GM12878 (cell line): Measurements from ENCODE around the gene SIM2. TPM values are rescaled to one million over a fixed set of nuclear protein-coding genes. Genes with fewer than 3 reads are reported as not detected.

ENCODE experiments used
- ATAC-seq: fragments of 200-7000 bp; cut with Tn5 transposase; 3 replicates; pipeline ENCODE4 v1.9.1; 2020; ENCODE audit warnings: mild to moderate bottlenecking, moderate library complexity
- BruUV-seq: library from RNA; stranded (reverse); fragments of 400-500 nt; replicated peaks from 2 replicates; lab custom pipeline; 2021; lab: Mats Ljungman, UMichigan
- CTCF ChIA-PET: fragments of 300-600 bp; sonication (Branson Sonifier 250); formaldehyde crosslinking; extraction: SDS; loops from one replicate; lab custom pipeline; 2021; ENCODE audit warnings: inconsistent platforms; lab: Yijun Ruan, JAX
- POLR2A ChIA-PET: fragments of 350-600 bp; formaldehyde crosslinking; extraction: SDS; loops from one replicate; lab custom pipeline; 2021; ENCODE audit warnings: inconsistent platforms; lab: Charles Lee
- RAD21 ChIA-PET: fragments of 300-600 bp; sonication (Branson Sonifier 250); formaldehyde crosslinking; loops from one replicate; lab custom pipeline; 2023; ENCODE audit warnings: antibody characterized with exemption; ENCODE audit not compliant: unreplicated experiment; lab: Charles Lee
- SMC1A ChIA-PET: fragments of 300-600 bp; sonication (Branson Sonifier 250); formaldehyde crosslinking; loops from one replicate; lab custom pipeline; 2023; ENCODE audit not compliant: unreplicated experiment, uncharacterized antibody; lab: Charles Lee
- DNase-seq: peaks from one replicate; pipeline ENCODE4 v3.0.0-alpha.2; 2011; ENCODE audit warnings: low read depth, low spot score
- FAIRE-seq: peaks from 3 replicates; lab custom pipeline; 2011; peaks lifted over from hg19 to GRCh38; lab: Jason Lieb, UNC
- H2AFZ ChIP-seq: 2 replicates; pipeline ENCODE4 v1.6.0; 2011; ENCODE audit warnings: low read depth, low read length, control low read depth; ENCODE audit not compliant: control insufficient read depth
- H3K27ac ChIP-seq: 2 replicates; pipeline ENCODE4 v1.5.1; 2011; ENCODE audit warnings: control low read depth; ENCODE audit not compliant: control insufficient read depth, insufficient read depth
- H3K27me3 ChIP-seq, 2 experiments: replicated peaks in 1 of 2; 2 replicates each; pipeline versions ENCODE4 v1.6.0 to v1.6.1; 2011; ENCODE audit warnings: low read length in 1 of 2; ENCODE audit not compliant: control insufficient read depth in 2 of 2, insufficient read depth in 2 of 2
- H3K36me3 ChIP-seq, 2 experiments: 2 replicates each; pipeline ENCODE4 v1.5.1; 2011; ENCODE audit warnings: low read length in 1 of 2; ENCODE audit not compliant: control insufficient read depth in 2 of 2, insufficient read depth in 2 of 2
- H3K4me1 ChIP-seq: 2 replicates; pipeline ENCODE4 v1.6.1; 2011; ENCODE audit warnings: mild to moderate bottlenecking, low read length, moderate library complexity, mixed read lengths; ENCODE audit not compliant: control insufficient read depth, insufficient read depth
- H3K4me2 ChIP-seq: 2 replicates; pipeline ENCODE4 v1.6.0; 2011; ENCODE audit warnings: control low read depth; ENCODE audit not compliant: control insufficient read depth, insufficient read depth
- H3K4me3 ChIP-seq: fragments of 200-600 bp; sonication (generic); 2 replicates; pipeline ENCODE4 v1.5.1; 2016
- H3K79me2 ChIP-seq: 2 replicates; pipeline ENCODE4 v1.6.0; 2011; ENCODE audit warnings: low read length; ENCODE audit not compliant: control insufficient read depth, insufficient read depth
- H3K9ac ChIP-seq: 2 replicates; pipeline ENCODE4 v1.8.0; 2011; ENCODE audit warnings: low read length, control low read depth, mixed read lengths; ENCODE audit not compliant: control insufficient read depth, insufficient read depth
- H3K9me3 ChIP-seq: replicated peaks from 3 replicates; pipeline ENCODE4 v1.5.1; 2011; ENCODE audit warnings: mild to moderate bottlenecking, low read length; ENCODE audit not compliant: control insufficient read depth, insufficient read depth
- H4K20me1 ChIP-seq: 2 replicates; pipeline ENCODE4 v1.6.0; 2011; ENCODE audit not compliant: control insufficient read depth, insufficient read depth
- BCL11A ChIP-seq: IDR thresholded peaks from 2 replicates; pipeline ENCODE4 v1.6.1; 2011; ENCODE audit warnings: low read depth, low read length
- CHD2 ChIP-seq: IDR thresholded peaks from 2 replicates; pipeline ENCODE4 v1.6.1; 2011; ENCODE audit warnings: low read depth, low read length, improper control_type of control experiment, borderline replicate concordance
- CREB1 ChIP-seq: IDR thresholded peaks from 2 replicates; pipeline ENCODE4 v1.6.1; 2012; ENCODE audit warnings: low read depth, mild to moderate bottlenecking, inconsistent platforms
- EP300 ChIP-seq, 2 experiments: fragments of 150-350 bp in 1 of 2; IDR thresholded peaks; 2 replicates each; pipeline ENCODE4 v1.6.1; 2011 to 2012; ENCODE audit warnings: low read depth in 2 of 2, low read length in 2 of 2, borderline replicate concordance in 1 of 2, improper control_type of control experiment in 1 of 2, inconsistent platforms in 1 of 2; ENCODE audit not compliant: control insufficient read depth in 1 of 2
- JUND ChIP-seq: IDR thresholded peaks from 2 replicates; pipeline ENCODE4 v1.6.1; 2012; ENCODE audit warnings: low read depth, mild to moderate bottlenecking, low read length, improper control_type of control experiment, moderate library complexity
- LARP7 ChIP-seq: fragments of 450-650 bp; IDR thresholded peaks from 2 replicates; pipeline ENCODE4 v1.6.1; 2017; ENCODE audit warnings: mild to moderate bottlenecking
- MTA3 ChIP-seq: IDR thresholded peaks from 2 replicates; pipeline ENCODE4 v1.6.1; 2012; ENCODE audit warnings: low read length, inconsistent platforms, borderline replicate concordance
- POLR2A ChIP-seq: IDR thresholded peaks from 2 replicates; pipeline ENCODE4 v1.6.1; 2011; ENCODE audit warnings: low read depth, mild to moderate bottlenecking, low read length
- SMAD5 ChIP-seq: IDR thresholded peaks from 2 replicates; pipeline ENCODE4 v1.6.1; 2016; ENCODE audit warnings: antibody characterized with exemption, low read depth
- SP1 ChIP-seq: IDR thresholded peaks from one replicate; pipeline ENCODE4 v1.6.1; 2011; ENCODE audit warnings: low read depth, low read length
- WGBS: methylation state at CpG from one replicate; pipeline ENCODE4 v1.1.6; 2016; ENCODE audit warnings: low lambda C conversion rate; ENCODE audit not compliant: insufficient replicate concordance, insufficient coverage; ENCODE audit errors: missing lambda C conversion rate; 5-methylcytosine and 5-hydroxymethylcytosine counted together
- in situ Hi-C: fragments of 300-500 bp; cut with MboI; formaldehyde crosslinking; loops from 9 replicates; pipeline ENCODE4 v1.14.3; 2018; ENCODE audit warnings: mixed read lengths
- intact Hi-C: fragments of 100-400 bp; cut with micrococcal nuclease; formaldehyde crosslinking; loops from one replicate; pipeline ENCODE4 v1.14.2; 2022; ENCODE audit not compliant: unreplicated experiment
- polyA plus RNA-seq, 11 experiments: library from polyadenylated mRNA; depleted of rRNA in 4 of 11; unstranded in 6 of 11; stranded (reverse) in 5 of 11; fragments of >200 nt; fragmentation: Nextera tagmentation in 4 of 11; fragmentation: Illumina TruSeq in 1 of 11; extraction: Ambion mirVana in 4 of 11; extraction: Trizol in 1 of 11; gene quantifications; 1 replicate in 1 of 11; 2 replicates in 10 of 11; pipeline versions ENCODE4 v1.2.1 to v1.2.3, GENCODE V29; 2011 to 2016; ENCODE audit warnings: inconsistent platforms in 2 of 11, missing spikeins in 2 of 11, low read depth in 1 of 11
- total RNA-seq, 4 experiments: library from RNA; depleted of rRNA in 3 of 4; stranded (reverse); fragments of >200 nt in 3 of 4; fragmentation: Illumina TruSeq in 1 of 4; extraction: Trizol in 1 of 4; gene quantifications; 2 replicates each; pipeline versions ENCODE4 v1.2.1 to v1.2.3, GENCODE V29; 2013 to 2021
- TF ChIP-seq, protein P1 (sequence below): IDR thresholded peaks from 2 replicates; pipeline ENCODE4 v1.6.1; 2011; ENCODE audit warnings: low read depth, low read length, improper control_type of control experiment, borderline replicate concordance
- TF ChIP-seq, protein P2 (sequence below): IDR thresholded peaks from 2 replicates; pipeline ENCODE4 v1.6.1; 2012; ENCODE audit warnings: low read depth, low read length, improper control_type of control experiment
- TF ChIP-seq, protein P3 (sequence below): IDR thresholded peaks from 2 replicates; pipeline ENCODE4 v1.6.1; 2012; ENCODE audit warnings: mild to moderate bottlenecking, low read depth, low read length
- TF ChIP-seq, protein P4 (sequence below): fragments of 450-650 bp; IDR thresholded peaks from 2 replicates; pipeline ENCODE4 v1.6.1; 2017; ENCODE audit warnings: mild to moderate bottlenecking, moderate library complexity

The SIM2 gene
- total and polyA plus RNA-seq, 10 of the 15 experiments (the other 5 are each of a cell fraction or from before 2014, with no cell fraction given) = 0.02 to 0.15 (median 0.05) TPM; not detected in 7

DNA sequence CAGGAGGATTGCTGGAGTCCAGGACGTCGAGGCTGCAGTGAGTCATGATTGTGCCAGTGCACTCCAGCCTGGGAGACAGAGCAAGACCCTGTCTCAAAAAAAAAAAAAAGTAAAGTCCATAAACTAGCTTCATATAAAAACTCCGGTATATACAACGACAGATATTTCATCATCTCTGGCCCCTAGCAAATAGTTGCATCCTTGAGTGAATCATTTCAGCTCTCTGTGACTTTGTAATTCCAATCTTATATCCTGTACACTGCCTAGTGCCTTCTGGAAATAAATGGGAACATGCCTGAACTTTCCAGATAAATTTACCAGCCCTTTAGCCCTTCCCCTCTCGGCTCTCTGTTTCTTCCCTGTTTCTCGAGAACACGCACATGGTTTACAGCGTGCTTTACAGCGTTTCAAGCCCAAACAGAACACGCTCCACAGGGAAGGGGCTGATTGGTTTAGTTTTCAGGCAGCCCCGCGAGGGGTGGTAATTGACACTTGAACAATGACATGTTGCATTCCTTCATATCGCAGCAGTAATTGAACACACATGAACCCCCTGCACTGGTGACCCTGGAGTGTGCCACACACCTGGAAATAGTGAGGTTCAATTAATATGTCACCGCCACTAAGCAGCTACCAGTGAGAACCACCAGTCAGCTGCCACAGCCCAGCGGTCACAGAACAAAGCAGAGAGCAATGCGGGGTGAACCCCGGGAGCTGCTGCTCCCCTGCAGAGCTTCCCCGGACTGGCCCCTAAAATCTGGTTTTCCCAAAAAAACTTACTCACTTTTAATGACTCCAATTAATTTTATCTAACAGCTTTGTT lies 35.7 kb upstream of the SIM2 start:
- ChIA-PET POLR2A (no interaction called here), CTCF (interaction anchor here (1.1 to 3.7 kb wide), 2 partner anchors 33 to 190 kb away, joined by 4 to 13 read pairs; no protein-coding TSS in a partner anchor), RAD21 (no interaction called here), SMC1A (interaction anchor here (0.6 kb wide), 1 partner anchor 240 kb away, joined by 3 read pairs; no protein-coding TSS in a partner anchor)
- H3K9me3 ChIP-seq = no peaks in the 10 kb centered on the region
- H3K36me3 ChIP-seq = no peaks in the 10 kb centered on the region
- H3K9ac ChIP-seq = no peak overlapping the region
- FAIRE-seq (no peak), ATAC-seq (no peak), DNase-seq (no peak)
- no peaks in the 10 kb centered on the region for H4K20me1 ChIP-seq
- BruUV-seq = no TSS peak
- intact Hi-C loops = no loop called here
- WGBS = 50% methylated on average over 18 of the region's 18 CpGs
- in situ Hi-C loops = no loop called here
- H3K4me3 ChIP-seq = no peak overlapping the region
- H3K4me1 ChIP-seq = no peaks in the 10 kb centered on the region
- no peak overlapping the region for H3K27ac ChIP-seq
- H3K27me3 ChIP-seq = peaks cover 0 to 3% of the 10 kb centered on the region in 2 experiments; a peak in 1 of 4 replicates
- no peaks in the 10 kb centered on the region for H3K79me2 ChIP-seq
- no peak overlapping the region for H2AFZ ChIP-seq
- no peak overlapping the region for H3K4me2 ChIP-seq
- TF ChIP-seq CREB1 (no peak), CHD2 (no peak), POLR2A (no peak), SMAD5 (no peak), MTA3 (no peak), LARP7 (no peak), EP300 (IDR thresholded peaks at IDR 0.05; ENCODE audit: borderline replicate concordance in 1 of 2, control insufficient read depth in 1 of 2, low read depth in 2 of 2, low read length in 2 of 2) (no peak), BCL11A (no peak), SP1 (no peak), JUND (no peak)
- TF ChIP-seq, protein P1, sequence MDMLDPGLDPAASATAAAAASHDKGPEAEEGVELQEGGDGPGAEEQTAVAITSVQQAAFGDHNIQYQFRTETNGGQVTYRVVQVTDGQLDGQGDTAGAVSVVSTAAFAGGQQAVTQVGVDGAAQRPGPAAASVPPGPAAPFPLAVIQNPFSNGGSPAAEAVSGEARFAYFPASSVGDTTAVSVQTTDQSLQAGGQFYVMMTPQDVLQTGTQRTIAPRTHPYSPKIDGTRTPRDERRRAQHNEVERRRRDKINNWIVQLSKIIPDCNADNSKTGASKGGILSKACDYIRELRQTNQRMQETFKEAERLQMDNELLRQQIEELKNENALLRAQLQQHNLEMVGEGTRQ = no peak
- TF ChIP-seq, protein P2, sequence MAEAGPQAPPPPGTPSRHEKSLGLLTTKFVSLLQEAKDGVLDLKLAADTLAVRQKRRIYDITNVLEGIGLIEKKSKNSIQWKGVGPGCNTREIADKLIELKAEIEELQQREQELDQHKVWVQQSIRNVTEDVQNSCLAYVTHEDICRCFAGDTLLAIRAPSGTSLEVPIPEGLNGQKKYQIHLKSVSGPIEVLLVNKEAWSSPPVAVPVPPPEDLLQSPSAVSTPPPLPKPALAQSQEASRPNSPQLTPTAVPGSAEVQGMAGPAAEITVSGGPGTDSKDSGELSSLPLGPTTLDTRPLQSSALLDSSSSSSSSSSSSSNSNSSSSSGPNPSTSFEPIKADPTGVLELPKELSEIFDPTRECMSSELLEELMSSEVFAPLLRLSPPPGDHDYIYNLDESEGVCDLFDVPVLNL = no peak
- TF ChIP-seq, protein P3, sequence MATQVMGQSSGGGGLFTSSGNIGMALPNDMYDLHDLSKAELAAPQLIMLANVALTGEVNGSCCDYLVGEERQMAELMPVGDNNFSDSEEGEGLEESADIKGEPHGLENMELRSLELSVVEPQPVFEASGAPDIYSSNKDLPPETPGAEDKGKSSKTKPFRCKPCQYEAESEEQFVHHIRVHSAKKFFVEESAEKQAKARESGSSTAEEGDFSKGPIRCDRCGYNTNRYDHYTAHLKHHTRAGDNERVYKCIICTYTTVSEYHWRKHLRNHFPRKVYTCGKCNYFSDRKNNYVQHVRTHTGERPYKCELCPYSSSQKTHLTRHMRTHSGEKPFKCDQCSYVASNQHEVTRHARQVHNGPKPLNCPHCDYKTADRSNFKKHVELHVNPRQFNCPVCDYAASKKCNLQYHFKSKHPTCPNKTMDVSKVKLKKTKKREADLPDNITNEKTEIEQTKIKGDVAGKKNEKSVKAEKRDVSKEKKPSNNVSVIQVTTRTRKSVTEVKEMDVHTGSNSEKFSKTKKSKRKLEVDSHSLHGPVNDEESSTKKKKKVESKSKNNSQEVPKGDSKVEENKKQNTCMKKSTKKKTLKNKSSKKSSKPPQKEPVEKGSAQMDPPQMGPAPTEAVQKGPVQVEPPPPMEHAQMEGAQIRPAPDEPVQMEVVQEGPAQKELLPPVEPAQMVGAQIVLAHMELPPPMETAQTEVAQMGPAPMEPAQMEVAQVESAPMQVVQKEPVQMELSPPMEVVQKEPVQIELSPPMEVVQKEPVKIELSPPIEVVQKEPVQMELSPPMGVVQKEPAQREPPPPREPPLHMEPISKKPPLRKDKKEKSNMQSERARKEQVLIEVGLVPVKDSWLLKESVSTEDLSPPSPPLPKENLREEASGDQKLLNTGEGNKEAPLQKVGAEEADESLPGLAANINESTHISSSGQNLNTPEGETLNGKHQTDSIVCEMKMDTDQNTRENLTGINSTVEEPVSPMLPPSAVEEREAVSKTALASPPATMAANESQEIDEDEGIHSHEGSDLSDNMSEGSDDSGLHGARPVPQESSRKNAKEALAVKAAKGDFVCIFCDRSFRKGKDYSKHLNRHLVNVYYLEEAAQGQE = no peak
- TF ChIP-seq, protein P4, sequence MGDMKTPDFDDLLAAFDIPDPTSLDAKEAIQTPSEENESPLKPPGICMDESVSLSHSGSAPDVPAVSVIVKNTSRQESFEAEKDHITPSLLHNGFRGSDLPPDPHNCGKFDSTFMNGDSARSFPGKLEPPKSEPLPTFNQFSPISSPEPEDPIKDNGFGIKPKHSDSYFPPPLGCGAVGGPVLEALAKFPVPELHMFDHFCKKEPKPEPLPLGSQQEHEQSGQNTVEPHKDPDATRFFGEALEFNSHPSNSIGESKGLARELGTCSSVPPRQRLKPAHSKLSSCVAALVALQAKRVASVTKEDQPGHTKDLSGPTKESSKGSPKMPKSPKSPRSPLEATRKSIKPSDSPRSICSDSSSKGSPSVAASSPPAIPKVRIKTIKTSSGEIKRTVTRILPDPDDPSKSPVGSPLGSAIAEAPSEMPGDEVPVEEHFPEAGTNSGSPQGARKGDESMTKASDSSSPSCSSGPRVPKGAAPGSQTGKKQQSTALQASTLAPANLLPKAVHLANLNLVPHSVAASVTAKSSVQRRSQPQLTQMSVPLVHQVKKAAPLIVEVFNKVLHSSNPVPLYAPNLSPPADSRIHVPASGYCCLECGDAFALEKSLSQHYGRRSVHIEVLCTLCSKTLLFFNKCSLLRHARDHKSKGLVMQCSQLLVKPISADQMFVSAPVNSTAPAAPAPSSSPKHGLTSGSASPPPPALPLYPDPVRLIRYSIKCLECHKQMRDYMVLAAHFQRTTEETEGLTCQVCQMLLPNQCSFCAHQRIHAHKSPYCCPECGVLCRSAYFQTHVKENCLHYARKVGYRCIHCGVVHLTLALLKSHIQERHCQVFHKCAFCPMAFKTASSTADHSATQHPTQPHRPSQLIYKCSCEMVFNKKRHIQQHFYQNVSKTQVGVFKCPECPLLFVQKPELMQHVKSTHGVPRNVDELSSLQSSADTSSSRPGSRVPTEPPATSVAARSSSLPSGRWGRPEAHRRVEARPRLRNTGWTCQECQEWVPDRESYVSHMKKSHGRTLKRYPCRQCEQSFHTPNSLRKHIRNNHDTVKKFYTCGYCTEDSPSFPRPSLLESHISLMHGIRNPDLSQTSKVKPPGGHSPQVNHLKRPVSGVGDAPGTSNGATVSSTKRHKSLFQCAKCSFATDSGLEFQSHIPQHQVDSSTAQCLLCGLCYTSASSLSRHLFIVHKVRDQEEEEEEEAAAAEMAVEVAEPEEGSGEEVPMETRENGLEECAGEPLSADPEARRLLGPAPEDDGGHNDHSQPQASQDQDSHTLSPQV = no peak
